Fibroblast of upper back skin (primary cell): ENCODE results near the gene WSB2.
A peak's percentile ranks its signal among the peaks of the same experiment; 100 is the strongest.

Experiments used
- DNase-seq: peaks from one replicate; pipeline ENCODE4 v3.0.0-alpha.2; 2013

WSB2 gene

DNA sequence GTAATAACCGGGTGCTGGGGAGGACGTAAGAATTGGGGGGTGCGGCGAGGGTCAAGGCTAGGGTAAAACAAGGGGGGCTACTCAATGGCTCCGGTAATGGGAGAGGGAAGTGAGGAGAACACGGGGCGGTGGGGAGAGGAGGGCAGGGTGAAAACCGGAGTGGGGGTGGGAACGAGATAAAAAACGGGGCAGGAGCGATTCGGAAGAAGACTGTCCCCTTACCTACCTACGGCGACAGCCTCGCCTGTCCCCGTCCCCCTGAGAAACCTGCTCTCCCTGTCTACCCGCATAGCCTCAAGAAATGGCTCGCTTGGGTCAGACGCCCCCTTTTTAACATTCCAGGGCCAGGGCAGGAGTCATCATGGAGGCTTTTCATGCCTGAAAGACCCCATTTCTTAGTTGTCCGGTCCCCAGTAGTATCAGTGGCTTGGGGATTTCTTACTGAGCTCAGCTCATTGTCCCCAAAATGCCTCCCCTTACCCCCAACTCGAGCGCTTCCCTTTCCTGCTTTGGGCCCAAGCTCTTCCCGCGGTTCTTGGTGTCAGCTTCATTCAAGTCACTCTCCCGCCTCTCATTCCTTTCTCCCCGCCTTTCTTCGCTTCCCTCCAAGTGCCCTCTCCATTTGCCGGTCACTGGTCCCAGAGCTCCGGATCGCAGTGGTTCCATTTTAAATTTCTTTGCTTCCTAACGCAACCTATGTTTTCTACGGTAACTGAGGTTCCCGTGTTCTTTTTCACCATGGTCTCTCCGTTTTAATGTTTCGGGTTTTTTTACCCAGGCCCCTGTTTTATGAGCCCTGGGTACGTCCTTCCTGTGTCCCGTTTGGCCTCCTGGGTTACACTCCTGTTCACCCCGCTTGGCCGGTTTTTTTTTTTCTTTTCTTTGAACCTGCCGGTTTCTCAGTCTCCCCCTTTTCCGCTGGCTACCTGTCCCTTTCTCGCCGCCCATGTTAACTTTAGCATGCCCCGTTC is 1.2 kb upstream of the WSB2 start:
- peak; percentile 58 for DNase-seq

DNA sequence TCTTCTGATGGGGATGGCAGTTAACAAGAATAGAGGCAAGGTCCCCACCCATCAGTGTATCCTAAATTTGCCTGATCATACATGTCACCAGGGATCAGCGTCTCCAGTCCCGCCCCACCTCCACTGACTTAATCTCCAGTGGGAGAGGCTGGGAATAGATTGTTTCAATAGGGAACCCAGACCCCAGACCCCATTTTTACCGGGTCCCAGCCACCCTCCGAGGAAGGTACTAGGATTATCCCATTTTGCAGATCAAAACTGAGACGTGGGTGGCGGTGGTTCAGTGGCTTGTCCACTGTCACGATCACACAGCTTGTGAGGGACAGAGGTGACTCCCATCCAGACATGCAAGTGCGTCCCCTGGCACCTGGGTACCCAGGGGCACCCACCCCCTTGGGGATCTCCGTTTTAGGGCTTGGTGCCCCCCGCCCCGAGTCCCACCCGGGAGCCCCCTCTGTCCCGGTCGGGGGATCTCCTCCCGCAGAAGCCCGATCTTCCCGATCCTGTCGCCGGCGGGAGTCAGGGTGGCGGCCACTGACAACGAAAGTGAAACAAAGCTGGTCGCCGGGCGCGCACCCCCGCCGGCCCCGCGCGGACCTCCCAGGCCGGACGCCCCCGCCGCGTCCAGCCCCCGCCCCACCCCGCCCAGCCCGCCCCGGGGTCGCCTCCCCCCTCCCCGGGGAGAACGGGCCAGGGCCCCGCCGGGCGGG is 523 bp downstream of the WSB2 start:
- DNase-seq: no peak

DNA sequence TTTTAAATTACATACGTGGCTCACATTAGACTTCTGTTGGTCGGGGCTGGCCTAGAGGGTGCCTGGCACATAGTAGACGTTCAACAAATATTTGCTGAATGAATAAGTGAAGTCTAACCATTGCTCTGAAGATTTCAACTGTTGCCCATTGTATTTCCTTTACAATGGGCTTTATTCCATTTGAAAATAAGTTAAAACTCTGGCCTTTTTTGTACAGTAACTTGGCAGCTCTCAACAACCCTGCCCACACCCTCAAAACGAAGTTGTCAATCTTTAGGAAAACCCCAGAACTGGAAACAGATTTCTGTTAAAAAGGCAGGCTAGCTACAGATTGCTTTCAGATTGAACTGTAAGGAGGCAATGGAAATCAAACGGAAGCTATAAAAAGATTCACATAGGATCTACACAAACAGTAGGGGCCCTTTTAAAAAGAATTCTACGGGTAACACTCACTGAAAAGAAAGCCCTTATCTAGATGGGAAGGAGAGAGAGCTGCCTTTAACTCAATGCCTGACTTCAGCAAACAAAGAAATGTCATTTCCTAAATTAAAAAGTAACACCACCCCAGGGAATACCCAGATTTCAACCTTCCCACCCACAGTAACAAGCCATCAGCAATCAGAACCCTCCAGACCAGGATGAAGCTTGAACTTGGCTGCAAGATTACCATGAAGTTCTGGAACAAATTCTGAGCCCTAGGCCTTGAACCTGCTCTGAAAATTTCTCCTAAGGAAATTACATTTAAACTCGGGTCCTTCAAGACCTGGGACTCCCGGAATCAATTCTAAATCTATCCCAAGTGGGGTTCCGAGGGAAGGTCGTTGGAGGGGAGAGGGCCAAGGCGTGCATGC is 1.4 kb downstream of the WSB2 start:
- peak; percentile 64 for DNase-seq

DNA sequence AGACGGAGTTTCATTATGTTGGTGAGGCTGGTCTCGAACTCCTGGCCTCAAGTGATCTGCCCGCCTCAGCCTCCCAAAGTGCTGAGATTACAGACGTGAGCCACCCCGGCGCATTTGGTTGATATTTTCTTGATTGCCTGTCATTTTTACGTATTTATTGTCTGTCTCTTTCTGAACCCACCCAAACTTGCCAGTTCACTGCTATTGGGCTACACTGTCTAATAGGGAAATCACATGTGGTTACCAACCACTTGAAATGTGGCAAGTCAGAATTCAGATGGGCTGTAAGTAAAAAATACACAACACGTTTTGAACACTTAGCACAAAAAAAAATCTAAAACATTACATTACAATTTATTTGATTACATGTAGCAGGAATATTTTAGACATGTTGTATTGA is 2.1 kb downstream of the WSB2 start:
- DNase-seq: no peak

DNA sequence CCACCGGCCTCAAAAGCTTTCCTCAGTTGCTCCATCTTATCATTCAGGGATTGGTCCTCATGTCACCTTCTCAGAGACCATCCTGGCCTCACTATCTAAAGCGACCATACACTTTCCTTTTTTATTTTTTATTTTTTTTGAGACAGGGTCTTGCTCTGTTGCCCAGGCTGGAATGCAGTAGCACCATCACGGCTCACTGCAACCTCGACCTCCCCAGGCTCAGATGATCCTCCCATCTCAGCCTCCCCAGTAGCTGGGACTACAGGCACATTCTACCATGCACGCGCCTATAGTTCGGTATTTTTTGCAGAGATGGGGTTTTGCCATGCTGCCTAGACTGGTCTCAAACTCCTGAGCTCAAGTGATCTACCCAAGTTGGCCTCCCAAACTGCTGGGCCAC is 2.8 kb downstream of the WSB2 start:
- DNase-seq: no peak

DNA sequence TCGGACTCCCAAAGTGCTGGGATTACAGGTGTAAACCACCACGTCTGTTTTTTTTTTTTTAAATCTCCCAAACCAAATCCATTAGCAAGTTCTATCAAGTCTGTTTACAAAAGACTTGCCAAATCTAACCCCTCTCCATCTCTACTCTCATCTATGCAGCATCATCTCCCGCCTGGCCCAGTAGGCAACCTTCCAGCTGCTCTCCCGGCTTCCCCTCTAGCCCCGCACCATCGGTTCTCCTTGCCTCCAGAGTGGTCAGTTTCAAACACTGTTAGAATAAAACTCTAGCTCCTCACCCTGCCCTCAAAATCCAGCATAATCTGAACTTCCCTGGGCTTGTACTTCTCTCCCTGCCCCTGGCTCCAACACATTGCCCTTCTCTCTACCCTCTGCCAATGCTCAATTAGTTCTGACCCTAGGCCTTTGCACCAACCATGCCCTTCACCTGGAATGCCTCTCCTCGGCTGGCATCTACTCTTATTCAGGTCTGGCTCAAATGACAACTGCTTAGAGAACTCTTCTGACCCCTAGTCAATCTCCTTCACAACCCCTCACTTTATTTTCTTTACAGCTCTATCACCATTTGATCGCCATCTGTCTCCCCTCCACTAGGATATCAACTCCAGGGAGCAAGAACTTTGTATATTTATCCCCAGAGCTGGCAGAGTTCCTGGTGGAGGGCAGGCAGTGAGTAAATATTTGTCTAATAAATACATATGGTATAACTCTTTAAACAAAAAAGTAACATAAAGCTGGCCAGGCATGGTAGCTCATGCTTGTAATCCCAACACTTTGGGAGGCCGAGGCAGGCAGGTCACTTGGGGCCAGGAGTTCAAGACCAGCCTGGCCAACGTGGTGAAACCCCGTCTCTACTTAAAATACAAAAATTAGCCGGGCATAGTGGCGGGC is 4.9 kb downstream of the WSB2 start:
- DNase-seq: no peak

DNA sequence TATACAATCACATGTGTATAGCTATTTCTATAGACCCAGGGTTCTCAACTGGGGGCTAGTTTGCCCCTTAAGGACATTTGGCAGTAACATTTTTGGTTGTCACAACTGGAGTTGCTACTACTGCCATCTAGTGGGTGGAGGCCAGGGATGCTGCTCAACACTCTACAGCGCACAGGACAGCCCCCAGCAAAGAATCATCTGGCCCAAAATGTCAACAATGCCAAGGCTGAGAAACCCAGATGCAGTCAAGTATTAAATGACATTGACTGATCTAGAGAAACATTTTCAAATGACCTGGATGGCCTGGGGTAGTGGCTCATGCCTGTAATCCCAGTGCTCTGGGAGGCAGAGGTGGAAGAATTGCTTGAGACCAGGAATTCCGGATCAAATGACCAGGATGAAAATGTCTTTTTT is 5.8 kb downstream of the WSB2 start:
- DNase-seq: peak; percentile 29

DNA sequence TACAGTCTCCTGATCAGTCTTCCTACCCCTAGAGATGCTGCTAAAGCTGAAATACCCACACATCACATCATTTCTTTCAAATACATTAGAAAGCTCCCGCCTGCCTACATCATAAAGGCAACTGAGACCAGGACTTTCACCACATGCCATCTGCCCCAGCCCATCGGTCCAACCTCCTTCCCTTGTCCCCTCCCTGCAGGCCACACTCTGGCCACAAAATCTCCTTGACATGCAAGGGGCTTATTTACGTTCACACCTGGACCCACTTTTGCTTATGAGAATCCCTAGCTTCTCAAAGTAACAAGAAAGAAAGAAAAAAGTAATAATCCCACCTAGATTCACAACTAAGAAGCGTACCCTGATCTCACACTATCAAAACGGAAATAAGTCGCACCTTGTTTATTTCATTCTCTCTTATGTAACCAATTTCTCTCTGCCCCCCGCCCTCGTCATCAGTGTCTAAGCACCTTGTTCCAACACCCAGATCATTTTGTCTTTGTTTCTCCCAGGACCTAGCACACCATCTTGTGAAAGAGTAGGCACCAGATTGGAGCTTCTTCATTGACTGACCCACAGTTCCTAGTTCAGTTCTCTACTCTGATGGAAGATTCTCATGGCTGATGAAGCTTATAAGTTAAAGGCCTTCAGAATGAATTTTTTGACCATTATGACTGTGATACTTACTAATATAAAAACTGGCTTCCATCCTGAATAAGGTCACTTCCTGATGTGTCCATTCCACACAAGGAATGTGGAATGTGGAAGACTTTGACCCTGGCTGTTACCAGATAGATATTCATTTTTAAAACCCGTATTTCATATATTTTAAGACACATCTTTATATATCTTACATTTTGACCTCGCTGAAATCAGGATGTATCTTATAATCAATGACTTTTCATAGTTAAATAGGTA is 7.7 kb downstream of the WSB2 start:
- DNase-seq: peak; percentile 25

DNA sequence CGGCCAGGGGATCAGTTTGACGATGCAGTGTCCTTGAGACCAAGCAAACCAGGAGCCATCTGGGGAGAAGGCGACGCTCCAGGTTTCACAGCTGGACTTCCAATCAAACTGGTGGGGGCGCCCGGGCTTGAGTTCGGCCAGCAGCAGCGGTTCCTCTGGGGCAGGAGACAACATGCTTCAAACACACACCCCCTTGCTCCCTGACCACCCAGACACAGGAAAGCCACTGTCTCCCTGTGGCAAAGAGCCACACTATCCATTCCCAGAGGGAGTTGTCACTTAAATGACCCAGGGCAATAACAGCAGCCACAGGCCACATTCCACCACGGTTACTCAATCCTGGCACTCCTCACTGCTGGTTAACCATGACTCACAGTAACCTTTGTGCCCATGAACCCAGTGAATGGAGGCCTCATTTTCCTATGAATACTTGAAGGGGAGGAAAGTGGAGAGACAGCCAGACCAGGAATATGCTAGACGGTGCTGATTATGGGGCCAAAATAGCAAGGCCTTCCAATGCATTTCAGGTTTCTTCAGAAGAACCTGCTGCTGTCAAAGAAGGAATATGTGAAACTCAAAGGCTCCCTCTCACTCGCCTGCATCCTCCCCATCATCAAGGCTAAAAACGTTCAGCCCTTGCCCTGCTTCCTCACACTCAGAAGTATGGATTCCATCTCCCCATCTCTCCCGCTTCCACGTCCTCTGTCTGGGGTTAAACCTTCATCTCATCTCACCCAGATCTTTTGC is 8.5 kb downstream of the WSB2 start:
- peak; percentile 89 for DNase-seq

DNA sequence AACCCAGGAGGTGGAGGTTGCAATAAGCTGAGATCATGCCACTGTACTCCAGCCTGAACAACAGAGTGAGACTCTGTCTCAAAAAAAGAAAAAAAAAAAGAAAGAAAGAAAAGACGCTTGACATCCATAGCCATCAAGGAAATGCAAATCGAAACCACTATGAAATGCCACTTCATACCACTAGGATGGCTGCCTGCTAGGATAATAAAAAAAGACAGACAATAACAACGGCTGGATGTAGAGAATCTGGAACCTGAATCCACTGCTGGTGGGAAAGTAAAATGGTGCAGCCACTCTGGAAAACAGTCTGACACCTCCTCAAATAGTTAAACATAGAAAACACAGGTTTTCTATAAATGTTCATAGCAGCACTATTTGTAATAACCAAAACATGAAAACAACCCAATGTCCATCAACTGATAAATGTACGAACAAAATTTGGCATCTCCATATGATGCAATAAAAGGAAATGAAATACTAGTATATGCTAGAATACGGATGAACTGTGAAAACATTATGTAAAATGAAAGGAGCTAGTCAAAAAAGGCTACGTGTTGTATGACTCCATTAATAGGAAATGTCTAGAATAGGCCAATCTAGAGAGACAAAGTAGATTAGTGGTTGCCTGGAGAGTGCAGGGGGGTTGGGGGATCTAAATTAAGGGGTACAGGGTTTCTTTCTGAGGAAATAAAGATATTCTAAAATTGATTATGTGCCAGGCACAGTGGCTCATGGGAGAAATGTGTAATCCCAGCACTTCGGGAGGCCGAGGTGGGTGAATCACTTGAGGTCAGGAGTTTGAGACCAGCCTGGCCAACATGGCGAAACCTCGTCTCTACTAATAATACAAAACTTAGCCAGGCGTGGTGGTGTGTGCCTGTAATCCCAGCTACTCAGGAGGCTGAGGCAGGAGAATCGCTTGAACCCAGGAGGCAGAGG is 9.7 kb downstream of the WSB2 start:
- no peak for DNase-seq

DNA sequence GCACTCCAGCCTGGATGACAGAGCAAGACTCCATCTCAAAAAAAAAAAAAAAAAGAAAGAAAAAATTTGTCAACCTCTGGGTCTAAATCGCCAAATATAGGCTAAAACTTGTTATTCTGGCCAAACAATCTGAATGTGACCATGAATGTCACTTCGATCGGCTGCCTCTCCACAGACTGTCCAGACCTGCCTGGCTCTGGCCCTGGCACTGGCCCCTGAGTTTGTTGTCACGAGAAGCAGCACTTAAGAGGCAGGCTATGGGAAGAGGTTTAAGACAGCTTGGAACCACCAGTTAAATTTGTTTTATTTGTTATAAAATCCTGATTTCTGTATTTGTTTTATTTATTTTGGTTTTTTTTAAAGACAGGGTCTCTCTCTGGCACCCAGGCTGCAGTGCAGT is 14.5 kb downstream of the WSB2 start:
- DNase-seq: no peak

DNA sequence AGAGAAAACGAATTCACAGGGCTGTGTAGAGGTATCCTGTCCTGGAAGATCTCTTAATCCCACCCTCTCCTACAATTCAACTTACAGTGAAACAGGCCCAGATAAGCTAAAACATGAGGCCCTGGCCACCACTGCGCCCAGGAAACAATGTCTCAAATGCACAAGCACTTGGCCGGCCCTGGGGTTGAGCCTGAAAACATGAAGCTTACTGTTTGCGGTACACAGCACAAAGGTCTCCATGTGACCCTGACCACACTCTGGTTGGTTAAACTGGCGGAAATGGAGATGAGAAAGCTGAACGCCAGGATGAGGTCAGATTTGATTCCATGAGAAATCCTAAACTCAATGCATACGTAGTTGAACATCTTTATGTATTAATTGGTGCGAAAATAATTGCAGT is 16.4 kb downstream of the WSB2 start:
- DNase-seq: no peak

DNA sequence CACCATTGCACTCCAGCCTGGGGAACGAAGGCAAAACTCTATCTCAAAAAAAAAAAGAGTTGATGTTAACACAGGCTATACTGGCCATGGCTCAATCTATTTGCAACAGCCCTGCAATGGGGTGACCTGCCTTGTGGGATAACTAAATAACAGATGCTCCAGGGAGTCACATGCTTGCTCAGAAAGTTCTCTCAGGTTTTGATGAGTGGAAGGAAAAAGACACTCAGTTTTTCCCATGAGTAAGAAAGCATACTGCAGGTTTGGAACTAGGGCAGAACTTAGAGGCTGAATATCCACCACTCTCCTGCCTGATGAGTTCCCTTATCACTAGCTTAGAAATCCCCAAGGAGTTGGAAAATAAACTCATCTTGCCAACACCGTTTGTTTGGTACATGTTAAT is 16.9 kb downstream of the WSB2 start:
- DNase-seq: no peak

DNA sequence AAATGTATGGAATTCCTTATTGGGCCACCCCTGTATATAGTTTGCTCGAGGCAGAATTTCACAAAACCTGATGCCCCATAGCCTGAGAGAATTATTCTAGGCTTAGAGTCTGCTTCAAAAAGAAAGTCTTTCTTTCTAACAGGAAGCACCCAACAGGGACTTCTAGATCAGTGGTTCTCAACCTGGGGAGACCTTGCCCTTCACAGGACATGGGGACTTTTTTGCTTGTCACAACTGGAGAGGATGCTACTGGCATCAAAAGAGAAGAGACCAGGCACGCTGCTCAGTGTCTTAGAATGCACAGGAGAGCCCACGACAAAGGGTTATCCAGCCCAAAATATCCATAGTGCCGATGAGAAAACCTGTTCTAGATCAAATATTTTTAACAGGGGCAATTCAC is 18.9 kb downstream of the WSB2 start:
- no peak for DNase-seq

DNA sequence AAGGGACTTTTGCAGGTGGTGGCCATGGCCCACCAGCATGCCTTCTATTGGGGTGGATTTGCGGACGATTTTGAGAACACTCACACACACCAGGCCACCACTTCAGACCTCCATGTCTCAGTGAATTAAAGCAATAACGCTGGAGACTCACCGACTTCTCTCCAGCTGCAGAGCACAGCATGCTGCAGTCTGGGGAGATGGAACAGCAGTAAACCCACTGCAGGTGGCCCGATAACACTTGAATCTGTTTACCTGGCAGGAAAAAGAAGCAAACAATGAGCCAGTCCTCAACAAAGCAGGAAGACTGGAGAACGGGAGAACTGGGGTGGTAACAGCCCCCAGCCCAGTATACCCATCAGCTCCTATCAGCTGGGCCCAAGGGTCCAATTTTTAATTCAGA is 22.8 kb downstream of the WSB2 start:
- DNase-seq: no peak

DNA sequence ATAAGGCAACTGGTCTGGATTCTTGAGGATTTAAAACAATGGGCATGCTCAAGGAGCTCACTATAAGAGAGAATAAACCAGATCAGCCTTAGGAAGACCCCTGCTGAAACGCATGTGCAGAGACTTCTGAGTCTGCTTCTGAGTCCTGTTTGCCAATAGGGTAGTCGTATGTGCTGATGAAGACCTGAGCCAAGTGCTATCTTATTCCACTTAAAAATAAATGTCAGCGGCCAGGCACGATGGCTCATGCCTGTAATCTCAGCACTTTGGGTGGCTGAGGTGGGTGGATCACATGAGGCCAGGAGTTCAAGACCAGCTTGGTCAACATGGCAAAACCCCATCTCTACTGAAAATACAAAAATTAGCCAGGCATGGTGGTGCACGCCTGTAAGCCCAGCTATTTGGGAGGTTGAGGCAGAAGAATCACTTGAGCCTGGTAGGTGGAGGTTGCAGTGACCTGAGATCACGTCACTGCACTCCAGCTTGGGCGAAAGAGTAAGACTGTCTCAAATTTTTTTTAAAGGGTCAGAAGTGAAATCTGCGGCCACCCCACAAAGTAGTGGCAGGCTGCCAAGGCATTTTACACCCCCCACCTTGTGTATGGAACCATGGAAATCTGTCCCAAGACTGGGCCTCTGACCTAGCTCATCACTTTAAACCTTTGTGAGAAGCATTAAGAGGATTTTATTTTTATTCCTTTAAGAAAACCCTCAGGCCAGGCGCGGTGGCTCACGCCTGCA is 24.1 kb downstream of the WSB2 start:
- no peak for DNase-seq

DNA sequence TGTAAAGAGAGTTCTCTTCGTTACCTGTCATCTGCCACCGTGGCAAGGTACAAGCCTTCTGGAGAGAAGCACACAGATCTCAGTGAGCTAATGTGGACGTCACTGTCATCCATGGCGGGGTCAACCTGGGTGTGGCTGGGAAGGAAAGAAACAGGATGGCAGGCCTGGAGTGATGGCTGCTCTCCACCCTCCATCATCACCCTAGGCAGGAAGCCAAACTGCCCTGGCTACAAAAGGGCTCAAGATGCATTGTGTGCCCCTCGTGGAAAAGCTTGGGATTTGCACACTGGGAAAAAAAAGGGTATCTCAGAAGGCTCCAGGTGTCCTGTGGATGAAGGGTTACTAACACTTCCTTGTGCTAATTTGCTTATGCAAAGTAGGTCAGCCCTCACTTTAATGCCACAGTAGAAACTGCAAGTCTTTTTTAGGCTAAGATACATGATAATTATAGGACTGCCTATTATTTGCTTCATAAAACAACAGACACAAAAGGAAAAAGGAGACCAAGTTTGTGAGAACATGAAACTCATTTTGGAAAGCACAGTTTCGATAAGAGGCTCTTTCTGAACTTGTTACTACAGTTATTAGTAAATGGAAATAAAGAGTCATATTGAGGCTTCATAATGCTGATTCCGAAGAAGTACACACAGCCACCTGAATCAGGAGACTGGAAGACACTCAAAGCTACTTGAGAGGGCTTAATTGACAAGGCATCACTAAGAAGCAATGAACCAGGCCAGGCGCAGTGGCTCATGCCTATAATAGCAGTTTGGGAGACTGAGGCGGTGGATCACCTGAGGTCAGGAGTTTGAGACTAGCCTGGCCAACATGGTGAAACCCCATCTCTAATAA is 25.6 kb downstream of the WSB2 start:
- DNase-seq: peak; percentile 34
